AG04450 (cell line): ENCODE measurements around the gene MOB2. TPM values are rescaled to one million over a fixed set of nuclear protein-coding genes. Genes with fewer than 3 reads are reported as not detected.

ENCODE experiments used
- CTCF ChIA-PET: fragments of 300-600, 350-600 bp; formaldehyde crosslinking; extraction: SDS; loops from one replicate; lab custom pipeline; 2022; ENCODE audit warnings: antibody characterized with exemption, inconsistent platforms; lab: Charles Lee
- POLR2A ChIA-PET: fragments of 350-600 bp; formaldehyde crosslinking; extraction: SDS; loops from one replicate; lab custom pipeline; 2021; ENCODE audit warnings: antibody characterized with exemption, inconsistent platforms; lab: Yijun Ruan, JAX
- DNase-seq: peaks from one replicate; pipeline ENCODE4 v3.0.0-alpha.2; 2011; ENCODE audit warnings: low read depth, low spot score
- H3K27ac ChIP-seq: one replicate; pipeline ENCODE4 v1.5.1; 2012; ENCODE audit warnings: low read depth, low read length, control low read depth
- H3K27me3 ChIP-seq: one replicate; pipeline ENCODE4 v1.6.0; 2012; ENCODE audit warnings: low read length; ENCODE audit not compliant: control insufficient read depth, insufficient read depth
- H3K4me3 ChIP-seq: 2 replicates; pipeline ENCODE4 v1.5.1; 2011; ENCODE audit warnings: mild to moderate bottlenecking, low read depth, low read length, control low read depth
- H3K9me3 ChIP-seq: 2 replicates; pipeline ENCODE4 v1.5.1; 2012; ENCODE audit warnings: low read length; ENCODE audit not compliant: control insufficient read depth, insufficient read depth
- polyA plus RNA-seq: library from polyadenylated mRNA; depleted of rRNA; stranded (reverse); fragments of >200 nt; gene quantifications from 2 replicates; pipeline ENCODE4 v1.2.3, GENCODE V29; 2011
- TF ChIP-seq, protein P1 (sequence below): IDR thresholded peaks from 2 replicates; pipeline ENCODE4 v1.5.1; 2011; ENCODE audit warnings: low read depth, low read length, control low read depth, inconsistent platforms

MOB2 gene
- polyA plus RNA-seq, 1 experiment, result 19.9 TPM

DNA sequence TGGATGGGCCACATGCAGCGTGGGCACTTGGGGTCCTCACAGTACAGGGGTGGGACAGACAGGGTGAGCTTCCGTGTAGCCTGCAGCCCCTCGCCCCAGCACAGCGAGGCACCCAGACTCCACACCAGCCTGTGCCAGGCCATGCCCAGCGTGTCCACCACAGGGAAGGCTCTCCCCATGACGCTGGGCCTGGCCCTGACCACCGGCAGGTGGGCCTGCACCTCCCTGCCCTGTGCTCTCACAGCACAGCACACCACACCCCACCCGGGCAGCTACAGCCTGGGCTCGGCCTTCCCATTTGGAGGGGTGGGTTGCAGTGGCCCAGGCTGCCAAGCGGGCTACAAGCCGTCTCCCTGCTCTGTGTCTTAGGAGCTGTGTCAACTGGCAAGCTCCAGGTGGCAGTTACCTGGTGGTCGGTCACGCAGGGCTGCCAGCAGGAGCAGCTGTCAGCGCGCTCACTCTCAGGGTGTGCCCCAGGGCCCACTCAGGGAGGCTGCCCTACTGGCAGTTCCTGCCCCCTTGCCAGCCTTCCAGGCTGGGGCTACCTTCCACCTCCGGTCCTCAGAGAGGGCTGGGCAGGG is 4.6 kb downstream of the MOB2 start:
- Histone ChIP-seq H3K27me3 (no peaks in the 10 kb centered on the region), H3K27ac (no peak overlapping the region), H3K4me3 (no peak overlapping the region), H3K9me3 (no peaks in the 10 kb centered on the region; the same call in 1 of the 2 replicates)
- no peak for DNase-seq
- CTCF ChIA-PET, result no interaction called here
- TF ChIP-seq, protein P1, sequence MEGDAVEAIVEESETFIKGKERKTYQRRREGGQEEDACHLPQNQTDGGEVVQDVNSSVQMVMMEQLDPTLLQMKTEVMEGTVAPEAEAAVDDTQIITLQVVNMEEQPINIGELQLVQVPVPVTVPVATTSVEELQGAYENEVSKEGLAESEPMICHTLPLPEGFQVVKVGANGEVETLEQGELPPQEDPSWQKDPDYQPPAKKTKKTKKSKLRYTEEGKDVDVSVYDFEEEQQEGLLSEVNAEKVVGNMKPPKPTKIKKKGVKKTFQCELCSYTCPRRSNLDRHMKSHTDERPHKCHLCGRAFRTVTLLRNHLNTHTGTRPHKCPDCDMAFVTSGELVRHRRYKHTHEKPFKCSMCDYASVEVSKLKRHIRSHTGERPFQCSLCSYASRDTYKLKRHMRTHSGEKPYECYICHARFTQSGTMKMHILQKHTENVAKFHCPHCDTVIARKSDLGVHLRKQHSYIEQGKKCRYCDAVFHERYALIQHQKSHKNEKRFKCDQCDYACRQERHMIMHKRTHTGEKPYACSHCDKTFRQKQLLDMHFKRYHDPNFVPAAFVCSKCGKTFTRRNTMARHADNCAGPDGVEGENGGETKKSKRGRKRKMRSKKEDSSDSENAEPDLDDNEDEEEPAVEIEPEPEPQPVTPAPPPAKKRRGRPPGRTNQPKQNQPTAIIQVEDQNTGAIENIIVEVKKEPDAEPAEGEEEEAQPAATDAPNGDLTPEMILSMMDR, result no peak
- POLR2A ChIA-PET, result no interaction called here

DNA sequence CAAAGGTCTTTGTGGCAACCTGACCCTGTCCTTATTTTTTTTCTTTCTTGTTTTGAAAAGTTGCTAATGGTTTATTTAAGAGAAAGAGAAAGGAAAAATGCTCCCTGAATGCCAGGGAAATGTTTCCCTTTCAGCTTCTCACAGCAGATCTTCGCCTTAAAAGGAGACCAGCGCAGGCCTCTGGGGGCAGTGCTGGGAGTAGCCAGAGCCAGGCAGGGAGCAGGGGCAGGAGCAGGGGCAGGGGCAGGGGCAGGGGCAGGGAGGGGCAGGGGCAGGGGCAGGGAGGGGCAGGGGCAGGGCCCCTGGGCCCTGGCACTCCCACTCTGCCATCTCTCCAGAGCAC is 5.1 kb downstream of the MOB2 start:
- POLR2A ChIA-PET, result no interaction called here
- H3K9me3 ChIP-seq, result no peaks in the 10 kb centered on the region; the same call in 1 of the 2 replicates
- no peak overlapping the region for H3K27ac ChIP-seq
- H3K27me3 ChIP-seq, result no peaks in the 10 kb centered on the region
- CTCF ChIA-PET, result no interaction called here
- no peak for DNase-seq
- H3K4me3 ChIP-seq, result no peak overlapping the region
- TF ChIP-seq, protein P1, result no peak

DNA sequence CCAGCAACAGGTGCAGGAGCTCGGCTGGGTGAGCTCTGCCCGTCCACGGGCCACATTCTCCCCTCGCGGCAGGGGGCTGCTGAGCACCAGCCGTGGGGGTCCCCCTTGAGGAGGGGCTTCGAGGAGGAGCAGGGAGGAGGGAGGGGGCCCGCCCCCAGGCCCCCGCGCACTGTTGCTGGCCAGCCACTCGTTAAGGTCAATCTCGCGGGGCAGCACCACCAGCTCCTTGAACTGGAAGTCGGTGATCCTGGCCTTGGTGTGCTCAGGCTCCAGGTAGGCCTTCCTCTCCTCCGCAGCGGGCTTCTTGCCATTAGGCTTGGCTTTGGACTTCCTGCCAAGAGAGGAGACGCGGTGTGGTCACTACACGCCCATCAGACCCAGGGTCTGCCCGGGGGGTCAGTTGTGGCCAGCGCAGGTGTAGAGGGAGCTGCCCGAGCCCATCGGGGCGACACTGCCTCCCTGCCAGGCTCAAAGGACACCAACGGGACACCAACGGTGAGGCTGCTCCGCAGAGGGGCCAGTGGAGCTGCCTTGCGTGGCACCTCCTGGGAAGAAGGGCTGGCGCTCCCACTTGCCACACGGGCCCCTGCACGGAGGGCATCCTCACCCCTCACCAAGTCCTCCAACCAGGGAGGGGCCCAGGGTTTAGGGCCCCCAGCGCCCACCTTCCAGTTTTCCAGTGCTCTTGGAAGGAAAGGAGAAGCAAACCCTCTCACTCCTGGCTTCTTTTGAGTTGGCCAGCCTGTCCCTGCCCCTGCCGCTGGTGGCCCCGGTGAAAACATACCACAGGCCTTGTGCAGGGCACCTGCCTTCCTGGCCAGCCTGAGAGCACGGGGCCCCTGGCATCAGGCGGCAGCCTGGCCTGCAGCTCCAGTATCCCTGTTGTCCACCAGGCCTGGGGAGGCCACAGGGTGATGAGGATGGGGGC is 5.8 kb downstream of the MOB2 start:
- Histone ChIP-seq H3K9me3 (no peaks in the 10 kb centered on the region; the same call in 1 of the 2 replicates), H3K27me3 (no peaks in the 10 kb centered on the region), H3K4me3 (no peak overlapping the region), H3K27ac (no peak overlapping the region)
- no peak for DNase-seq
- POLR2A ChIA-PET, result no interaction called here
- TF ChIP-seq, protein P1, result no peak
- CTCF ChIA-PET, result no interaction called here

GRCh38 chr11:1480191-1480554 is 6.4 kb downstream of the MOB2 start:
- Histone ChIP-seq H3K9me3 (no peaks in the 10 kb centered on the region; the same call in 1 of the 2 replicates), H3K27me3 (no peaks in the 10 kb centered on the region), H3K27ac (no peak overlapping the region), H3K4me3 (no peak overlapping the region)
- DNase-seq, result no peak
- CTCF ChIA-PET, result no interaction called here
- POLR2A ChIA-PET, result no interaction called here
- TF ChIP-seq, protein P1, result no peak

GRCh38 chr11:1479678-1480118 is 6.9 kb downstream of the MOB2 start:
- Histone ChIP-seq H3K4me3 (no peak overlapping the region), H3K9me3 (no peaks in the 10 kb centered on the region; the same call in 1 of the 2 replicates), H3K27me3 (no peaks in the 10 kb centered on the region), H3K27ac (no peak overlapping the region)
- TF ChIP-seq, protein P1, result no peak
- ChIA-PET CTCF (no interaction called here), POLR2A (no interaction called here)
- DNase-seq, result no peak
